H1 (cell line): Measurements from ENCODE around the gene GTSE1. TPM values are rescaled to one million over a fixed set of nuclear protein-coding genes. Genes with fewer than 3 reads are reported as not detected.

Experiments used
- ASH2L ChIP-seq: fragments of 200-600, 300-600 bp; sonication (generic); IDR thresholded peaks from one replicate; pipeline ENCODE4 v1.7.1; 2017; ENCODE audit warnings: low read length
- CBX8 ChIP-seq: fragments of 300-800, 300-1000 bp; sonication (generic); IDR thresholded peaks from 2 replicates; pipeline ENCODE4 v1.7.1; 2016; ENCODE audit warnings: low read depth, low read length, borderline replicate concordance
- GABPA ChIP-seq: IDR thresholded peaks from 2 replicates; pipeline ENCODE4 v1.6.1; 2011; ENCODE audit warnings: mild to moderate bottlenecking, low read length, moderate library complexity, borderline replicate concordance; ENCODE audit not compliant: insufficient read depth
- SIRT6 ChIP-seq: IDR thresholded peaks from one replicate; pipeline ENCODE4 v1.7.1; 2012; ENCODE audit warnings: low read length, inconsistent platforms
- polyA plus RNA-seq, 7 experiments: library from polyadenylated mRNA; depleted of rRNA in 3 of 7; stranded (reverse) in 5 of 7; unstranded in 2 of 7; fragments of >200 nt in 5 of 7; fragments of 200-250 nt in 2 of 7; gene quantifications; 1 replicate in 5 of 7; 2 replicates in 1 of 7; 4 replicates in 1 of 7; pipeline versions ENCODE4 v1.2.1 to v1.2.3, GENCODE V29; 2011 to 2013; ENCODE audit warnings: missing spikeins in 2 of 7, mixed read lengths in 2 of 7
- total RNA-seq: library from RNA; stranded (reverse); fragmentation: NEBNext Ultra II Directional; extraction: Animal tissue kit (Norgen Biotek cat#: 25700); gene quantifications from 2 replicates; pipeline ENCODE4 v1.2.1, GENCODE V29; 2021

The GTSE1 gene
- total and polyA plus RNA-seq, 2 of the 8 experiments (the other 6 are each of a cell fraction or from before 2014, with no cell fraction given): 17.5 to 38.6 TPM

DNA sequence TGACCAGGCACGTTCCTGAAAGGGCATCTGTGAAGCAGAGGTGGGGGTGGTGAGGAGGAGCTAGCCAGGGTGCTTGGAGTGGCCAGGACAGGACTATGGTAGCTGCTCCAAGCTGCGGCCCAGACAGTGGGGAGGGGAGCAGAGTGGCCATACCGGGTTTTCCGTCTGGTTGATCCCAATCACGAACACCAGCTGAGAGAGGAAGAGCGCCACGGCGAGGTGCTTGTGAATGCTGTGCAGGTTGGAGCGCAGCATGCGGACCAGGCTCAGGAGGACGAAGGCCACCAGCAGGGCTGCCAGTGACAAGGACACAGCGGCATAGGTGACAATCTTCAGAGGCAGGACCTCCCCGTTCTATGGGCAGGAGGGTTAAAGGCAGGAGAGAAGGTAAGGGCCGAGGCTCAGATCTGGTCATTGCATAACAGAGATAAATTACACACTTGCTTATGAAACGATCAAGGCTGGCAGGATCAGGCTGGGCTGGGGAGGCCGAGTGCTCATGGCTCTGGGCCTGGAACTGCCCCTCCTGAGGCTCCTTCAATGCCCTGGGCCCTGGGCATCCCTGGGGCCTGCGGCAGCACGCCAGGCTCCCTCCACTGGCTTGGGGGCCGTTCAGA is 80.3 kb downstream of the GTSE1 start (continued):
- no peak for TF ChIP-seq SIRT6
- no peak for TF ChIP-seq CBX8
- TF ChIP-seq GABPA: no peak
- no peak for TF ChIP-seq ASH2L
